ENCODE results near the gene ATP11A. TPM values are rescaled to one million over a fixed set of nuclear protein-coding genes. Genes with fewer than 3 reads are reported as not detected.
A peak's percentile ranks its signal among the peaks of the same experiment; 100 is the strongest.
"Not testable (repeated sequence)": the region's sequence is repeated elsewhere in the genome, so short reads cannot be mapped to it uniquely, and the experiment has no call there.

ATP11A gene
- total RNA-seq, 1 donor from 2014 or later: 9.4 TPM

DNA sequence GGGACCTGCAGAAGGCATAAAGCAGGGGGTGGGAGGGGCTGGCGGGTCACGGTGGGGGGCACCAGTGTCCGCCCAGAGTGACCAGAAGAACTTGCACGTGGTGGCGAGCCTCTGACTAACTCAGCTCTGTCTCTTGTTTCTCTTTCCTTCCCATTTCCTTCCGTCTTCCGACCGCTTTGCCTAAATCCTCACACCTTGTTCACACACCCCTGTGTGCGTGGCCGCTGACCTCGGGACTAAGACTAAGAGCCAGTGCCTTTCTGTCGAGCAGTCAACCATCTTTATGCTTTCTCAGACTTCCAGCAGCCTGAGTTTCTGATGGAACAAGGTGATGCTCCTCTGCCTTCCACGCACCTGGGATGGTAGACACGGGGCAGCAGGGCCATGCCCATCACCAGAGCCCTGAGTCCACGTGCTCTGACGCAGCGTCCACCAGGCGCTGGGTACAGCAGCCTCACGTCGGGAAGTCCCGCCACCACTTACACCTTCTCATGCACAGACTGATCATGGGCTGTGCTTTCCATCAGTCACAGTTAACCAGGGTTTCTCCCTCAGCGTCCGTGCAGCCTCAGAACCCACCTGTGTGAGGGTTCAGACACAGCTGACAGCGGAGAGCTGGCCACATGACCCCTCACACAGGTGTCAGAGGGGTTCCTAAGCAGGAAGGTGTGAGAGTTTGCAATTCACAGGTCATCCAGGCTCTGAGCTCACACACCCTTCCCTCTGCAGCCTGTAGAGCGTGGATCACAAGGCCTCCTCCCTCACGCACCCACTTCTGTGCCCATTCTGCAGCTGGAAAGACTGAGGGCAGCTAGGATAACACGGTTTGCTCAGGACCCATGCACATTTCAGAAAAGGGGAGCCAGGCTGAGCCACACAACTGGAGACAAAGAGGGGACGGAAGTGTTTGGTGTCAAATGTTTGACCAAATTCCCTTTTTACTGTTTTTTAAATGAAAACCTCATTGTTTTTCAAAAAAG, 188.4 kb downstream of the ATP11A start:
- DNase-seq (ENCODE audit: low spot score): no peak

DNA sequence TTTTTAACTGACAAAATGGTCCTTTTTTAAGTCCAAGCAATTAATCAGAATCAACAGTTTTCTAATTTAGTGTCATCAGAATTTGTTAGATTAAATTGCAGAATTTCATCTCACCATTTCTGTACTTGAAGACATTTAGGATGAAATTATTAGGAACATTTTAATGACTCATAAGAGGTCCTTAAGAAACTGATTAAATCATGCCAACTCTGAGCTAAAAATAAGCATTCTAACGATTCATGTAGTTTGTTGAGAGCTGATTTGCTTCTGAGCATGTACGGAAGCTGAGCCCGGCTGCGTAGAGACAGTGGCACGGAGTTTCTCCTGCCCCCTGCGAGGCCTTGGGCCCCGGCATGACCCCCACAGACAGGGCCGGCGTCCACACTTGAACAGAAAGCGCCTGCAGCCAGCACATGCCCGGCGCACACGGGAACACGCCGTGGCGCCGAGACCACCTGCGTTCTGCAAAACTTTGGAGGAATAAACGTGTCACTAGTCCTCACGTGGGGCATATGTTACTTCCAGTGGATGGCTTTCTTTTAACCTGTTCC, 189.5 kb downstream of the ATP11A start:
- no peak for DNase-seq (ENCODE audit: low spot score)

DNA sequence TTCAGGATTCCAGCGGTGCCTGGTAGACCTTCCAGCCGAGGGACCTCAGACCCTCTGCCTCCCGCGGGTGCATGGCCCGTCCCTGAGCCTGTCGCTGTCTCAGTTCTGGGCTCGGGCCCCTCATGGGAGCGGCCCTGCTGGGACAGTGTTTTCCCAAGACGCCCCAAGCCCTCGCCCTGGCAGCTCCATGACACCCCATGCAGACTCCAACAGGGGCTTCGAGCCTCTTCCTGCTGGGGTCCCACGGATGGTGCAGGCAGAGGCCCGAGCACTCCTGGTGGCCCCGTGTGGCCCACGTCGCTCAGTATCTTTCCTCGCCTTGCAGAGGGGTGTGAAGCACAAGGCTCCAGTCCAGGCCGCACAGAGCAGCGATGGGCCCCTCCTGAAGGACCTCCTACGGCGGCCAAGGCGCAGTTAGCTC, 190.4 kb downstream of the ATP11A start:
- no peak for DNase-seq (ENCODE audit: low spot score)

DNA sequence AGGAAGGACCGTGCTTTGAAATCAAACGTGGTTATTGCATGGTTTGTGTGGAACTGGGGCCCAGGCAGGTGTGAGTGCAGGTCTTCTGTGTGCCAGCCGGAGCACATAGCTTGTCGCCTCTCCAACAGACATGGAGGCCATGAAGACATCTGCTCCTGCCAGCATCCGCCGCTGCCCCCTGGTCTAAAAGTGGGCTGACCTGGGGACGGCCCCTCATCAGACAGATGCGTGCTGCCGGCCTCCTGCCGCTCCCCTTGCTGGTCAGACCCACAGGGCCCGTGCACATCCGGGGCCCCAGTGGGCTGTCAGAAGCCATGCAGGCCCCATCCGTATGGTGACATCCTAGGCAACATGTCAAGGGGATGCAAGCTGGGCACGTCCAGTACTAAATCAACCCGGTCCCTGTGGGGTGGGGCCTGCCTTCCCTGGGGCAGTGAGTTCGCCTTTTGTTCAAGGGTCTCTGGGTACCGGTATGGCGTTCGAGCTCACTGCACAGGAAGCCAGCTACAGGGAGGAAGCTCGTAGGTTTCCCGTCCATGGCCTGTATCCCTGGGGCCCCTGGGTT, 191.2 kb downstream of the ATP11A start:
- no peak for DNase-seq (ENCODE audit: low spot score)

DNA sequence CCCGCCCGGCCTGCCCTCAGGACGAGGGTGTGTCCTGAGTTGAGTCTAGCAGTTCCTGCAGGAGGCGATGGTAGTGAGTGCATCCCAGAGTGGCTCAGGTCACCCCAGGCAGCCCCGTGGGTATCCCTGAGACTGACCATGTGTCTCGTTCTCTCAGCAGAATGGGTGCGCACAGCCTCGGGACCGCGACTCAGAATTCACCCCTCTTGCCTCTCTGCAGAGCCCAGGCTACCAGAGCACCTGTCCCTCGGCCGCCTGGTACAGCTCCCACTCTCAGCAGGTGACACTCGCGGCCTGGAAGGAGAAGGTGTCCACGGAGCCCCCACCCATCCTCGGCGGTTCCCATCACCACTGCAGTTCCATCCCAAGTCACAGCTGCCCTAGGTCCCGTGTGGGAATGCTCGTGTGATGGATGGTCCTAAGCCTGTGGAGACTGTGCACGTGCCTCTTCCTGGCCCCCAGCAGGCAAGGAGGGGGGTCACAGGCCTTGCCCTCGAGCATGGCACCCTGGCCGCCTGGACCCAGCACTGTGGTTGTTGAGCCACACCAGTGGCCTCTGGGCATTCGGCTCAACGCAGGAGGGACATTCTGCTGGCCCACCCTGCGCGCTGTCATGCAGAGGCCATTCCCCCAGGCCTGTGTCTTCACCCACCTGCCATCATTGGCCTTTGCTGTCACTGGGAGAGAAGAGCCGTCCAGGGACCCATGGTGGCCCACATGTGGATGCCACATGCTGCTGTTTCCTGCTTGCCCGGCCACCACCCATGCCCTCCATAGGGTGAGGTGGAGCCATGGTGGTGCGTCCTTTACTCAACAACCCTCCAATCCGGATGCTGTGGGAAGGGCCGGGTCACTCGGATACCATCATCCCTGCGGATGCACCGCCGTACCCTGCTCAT, 192.1 kb downstream of the ATP11A start:
- DNase-seq (ENCODE audit: low spot score): no peak

DNA sequence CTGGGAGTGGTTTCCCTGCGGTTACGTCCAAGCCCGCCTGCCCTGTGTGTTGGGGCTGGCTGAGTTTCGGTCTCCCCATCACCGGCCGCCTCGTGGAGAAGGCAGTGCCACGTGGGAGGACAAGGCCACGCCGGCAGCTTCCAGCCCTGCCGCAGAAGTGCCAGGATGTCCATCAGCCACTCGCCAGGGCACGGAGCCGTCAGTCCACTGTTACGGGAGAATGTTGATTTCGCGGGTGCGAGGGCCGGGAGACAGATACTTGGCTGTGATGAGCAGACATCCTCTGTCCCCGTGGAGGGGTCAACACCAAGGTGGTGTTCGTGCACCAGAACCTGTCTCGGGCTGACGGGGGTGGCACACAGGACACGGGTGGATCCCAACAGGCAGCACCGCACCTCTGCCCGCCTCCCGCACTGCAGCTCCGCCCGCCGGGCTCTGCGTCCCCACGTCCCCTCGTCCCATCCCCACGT, 192.8 kb downstream of the ATP11A start:
- no peak for DNase-seq (ENCODE audit: low spot score)

DNA sequence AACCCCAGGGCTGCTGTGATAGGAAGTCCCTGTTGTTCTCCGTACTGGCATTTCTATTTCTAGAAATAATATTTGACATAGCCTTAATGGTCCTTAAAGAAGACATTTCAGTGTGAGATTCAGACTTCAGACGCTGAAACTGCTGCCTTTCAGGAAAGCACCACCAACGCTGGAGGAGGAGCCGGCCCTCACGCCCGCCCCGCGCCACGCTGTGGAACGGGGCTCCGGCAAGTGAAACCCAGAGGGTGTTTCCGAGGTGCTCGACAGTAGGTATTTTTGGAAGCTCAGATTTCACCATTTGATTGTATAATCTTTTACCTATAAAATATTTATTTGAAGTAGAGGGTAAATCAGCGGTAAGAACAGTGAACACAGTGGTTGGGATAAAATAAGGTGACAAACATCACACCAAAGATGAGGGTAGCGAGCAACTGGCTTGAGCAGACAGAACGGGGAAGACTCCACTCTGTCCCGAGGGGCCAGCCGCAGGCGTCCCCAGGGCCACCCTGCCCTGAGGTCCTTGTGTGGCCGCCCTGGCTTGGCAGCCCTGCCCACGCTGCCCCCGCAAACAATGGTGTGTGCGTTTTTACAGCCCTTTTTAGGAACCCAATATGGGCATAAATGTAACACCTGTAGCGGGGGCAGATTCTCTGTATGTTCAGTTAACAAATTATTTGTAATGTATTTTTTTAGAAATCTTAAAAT, 193.6 kb downstream of the ATP11A start:
- DNase-seq (ENCODE audit: low spot score): no peak

DNA sequence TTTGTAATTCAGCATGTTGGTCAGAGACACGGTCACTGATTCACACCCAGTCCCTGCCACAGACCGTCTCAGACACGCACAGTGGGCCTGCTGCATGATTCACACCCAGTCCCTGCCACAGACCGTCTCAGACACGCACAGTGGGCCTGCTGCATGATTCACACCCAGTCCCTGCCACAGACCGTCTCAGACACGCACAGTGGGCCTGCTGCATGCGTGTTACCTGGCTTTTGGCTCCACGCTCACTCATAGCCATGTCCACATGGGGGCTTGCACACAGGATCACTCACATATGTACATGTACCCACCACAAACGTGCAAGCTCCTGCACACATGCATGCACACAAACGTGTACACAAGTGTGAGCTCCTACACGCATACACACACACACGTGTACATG, 194.9 kb downstream of the ATP11A start:
- DNase-seq (ENCODE audit: low spot score): not testable (repeated sequence)

DNA sequence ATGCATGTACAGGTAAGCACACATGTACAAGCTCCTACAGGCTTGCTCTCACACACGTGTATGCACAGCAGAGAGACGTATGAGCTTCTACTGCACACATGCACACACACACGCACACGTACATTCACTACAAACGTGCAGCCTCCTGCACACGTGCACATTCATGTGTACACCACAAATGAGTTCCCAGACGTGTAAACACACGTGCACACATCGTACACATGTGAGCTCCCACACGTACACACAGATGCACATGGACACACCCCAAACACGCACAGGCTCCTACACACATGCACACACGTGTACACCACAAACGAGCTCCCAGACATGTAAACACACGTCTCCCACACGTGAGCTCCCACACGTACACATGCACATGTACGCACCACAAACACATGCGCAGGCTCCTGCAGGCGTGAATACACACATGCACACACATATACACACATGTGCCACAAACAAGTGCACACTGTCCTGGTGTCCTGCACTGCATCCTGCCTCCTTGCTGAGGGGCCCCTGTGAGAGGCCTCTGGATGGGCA, 195.5 kb downstream of the ATP11A start:
- no peak for DNase-seq (ENCODE audit: low spot score)

DNA sequence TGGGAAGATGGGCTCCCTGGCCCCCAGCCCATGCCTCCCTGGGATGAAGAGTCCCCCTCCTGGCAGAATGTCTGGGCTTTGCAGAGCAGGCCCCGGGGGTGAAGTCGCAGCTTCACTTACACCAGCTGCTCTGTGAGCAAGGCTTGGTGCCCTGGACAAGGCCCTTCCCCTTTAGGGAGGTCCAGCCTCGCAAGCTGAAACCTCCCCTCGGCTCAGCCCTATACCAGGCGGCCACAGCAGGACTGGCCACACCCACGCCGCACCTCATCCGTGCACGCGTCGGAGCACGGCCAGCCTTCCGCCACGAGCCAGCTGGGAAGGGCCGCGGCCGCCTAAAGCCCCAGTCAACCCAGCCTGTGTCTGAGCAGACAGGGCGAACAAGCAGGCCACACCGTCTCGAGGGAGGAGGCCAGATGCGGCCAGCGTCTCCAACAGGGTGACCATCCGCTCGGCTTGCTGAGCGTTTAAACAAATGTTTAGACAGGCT, 196.0 kb downstream of the ATP11A start:
- DNase-seq (ENCODE audit: low spot score): peak; percentile 95

DNA sequence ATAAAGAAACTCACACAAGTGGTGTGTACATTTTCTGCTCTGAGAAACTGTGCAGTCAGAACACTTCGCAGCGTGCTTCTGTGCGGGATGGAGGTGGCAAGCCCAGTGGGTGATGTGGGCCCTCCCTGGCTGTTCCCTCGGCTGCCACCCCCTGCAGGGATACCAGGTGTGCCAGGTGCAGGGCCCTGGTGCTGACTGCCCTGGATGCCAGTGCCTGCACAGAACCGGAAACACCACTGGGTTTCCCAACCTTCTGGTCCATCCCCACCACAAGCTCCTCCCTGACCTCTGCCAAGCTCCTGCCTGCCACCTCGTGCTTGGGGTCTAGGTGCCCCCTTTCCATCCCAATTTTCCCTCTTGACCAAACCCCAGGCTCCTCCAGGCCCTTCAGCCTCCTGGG, 197.3 kb downstream of the ATP11A start:
- no peak for DNase-seq (ENCODE audit: low spot score)

DNA sequence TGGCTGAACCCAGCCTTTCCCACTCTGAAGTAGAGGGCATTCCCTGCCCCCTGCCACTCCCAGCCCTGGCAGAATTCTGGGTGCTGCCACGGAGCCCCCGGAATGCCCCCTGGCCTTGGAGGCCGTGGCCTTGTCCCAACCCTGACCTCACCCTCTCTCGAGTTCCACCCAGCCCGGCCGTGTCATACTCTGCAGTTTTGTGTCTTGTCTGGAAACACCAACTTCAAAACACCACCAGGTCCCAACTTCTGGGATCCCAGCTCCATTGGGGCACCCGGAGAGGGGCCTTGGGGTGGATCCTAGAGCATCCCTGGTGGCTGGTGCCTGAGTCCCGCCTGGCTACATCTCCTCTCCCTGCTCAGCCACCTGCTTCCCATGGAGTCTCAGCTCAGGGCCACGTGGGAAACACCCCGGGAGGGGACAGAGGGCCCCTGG, 197.7 kb downstream of the ATP11A start:
- no peak for DNase-seq (ENCODE audit: low spot score)

DNA sequence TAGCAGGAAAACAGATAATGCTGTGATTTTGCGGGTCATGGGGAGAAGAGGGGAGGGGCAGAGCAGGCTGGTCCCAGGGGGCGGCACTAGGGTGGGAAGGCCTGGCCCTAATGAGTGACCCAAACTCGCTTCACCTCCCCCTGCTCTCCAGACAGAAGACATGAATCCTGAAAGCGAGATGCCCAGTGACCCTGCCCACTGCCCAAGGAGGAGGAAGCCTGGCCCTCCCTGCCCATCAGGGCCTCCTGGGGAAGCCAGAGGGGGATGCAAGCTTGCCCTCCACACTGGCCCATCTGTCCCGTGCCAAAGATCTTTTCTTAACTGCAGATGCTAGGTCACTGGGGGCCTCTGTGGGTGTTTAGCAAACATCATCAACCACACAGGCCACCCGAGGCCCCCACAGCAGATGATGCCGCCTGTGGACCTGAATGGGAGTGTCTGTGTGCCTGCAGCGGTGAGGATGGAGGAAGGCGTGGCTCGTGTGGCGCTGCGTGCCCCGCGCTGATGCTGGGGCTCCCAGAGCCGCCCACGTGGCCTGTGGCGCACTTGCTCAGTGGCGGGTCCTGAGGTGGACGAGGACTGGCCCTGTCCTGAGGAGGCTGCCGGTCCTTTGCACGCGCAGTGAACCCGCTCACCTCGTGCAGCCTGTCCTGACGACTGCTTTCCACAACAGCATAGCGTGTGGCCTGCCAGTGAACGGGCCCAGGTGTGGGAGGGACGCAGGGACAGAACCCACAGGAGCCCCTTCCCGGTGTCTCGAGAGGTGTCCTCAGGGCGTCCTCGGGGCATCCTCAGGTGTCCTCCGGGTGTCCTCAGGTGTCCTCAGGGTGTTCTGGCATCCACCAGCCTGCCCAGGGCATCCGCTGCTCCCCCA, 198.6 kb downstream of the ATP11A start:
- DNase-seq (ENCODE audit: low spot score): no peak

DNA sequence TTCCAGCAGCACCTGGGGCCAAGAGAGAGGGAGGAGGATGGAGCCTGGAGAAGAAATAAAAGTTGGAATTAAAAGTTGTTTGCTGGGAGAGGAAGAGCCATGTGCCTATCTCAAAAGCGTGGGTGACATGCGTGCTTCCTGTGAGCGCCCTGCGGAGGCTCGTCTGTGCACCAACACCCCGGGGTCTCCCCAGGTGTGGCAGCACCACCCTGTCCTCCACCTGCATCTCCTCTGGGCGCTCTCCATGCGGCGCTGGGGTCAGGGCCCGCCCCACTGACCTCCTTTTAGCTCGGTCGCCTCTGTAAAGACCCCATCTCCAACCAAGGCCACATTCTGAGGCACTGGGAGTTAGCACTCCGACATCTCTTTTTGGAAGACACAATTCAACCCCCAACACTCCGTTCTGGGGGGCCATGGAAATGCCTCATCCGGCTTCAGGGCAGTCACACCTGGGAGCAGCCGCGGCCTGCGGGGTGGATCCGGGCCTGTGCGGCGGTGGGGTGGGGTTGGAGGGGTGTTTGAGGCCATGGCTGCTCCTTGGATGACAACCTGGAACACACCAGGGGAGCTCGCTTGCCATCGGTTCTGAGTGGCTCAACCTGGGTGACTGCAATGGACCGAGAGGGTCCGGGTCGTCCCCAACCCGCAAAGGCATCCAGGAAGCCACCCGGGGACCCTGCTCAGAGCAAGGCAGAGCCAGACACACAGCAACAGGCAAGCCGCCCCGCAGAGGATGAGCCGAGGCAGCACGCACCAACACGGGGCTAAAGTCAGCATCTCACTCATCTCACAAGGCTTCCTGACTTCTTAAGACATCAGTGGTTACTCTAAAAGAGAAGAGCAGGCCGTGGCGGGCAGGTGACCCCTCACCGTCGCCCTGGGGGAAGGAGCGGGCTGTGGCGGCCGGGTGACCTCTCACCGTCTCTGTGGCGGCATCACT, 199.8 kb downstream of the ATP11A start:
- no peak for DNase-seq (ENCODE audit: low spot score)

DNA sequence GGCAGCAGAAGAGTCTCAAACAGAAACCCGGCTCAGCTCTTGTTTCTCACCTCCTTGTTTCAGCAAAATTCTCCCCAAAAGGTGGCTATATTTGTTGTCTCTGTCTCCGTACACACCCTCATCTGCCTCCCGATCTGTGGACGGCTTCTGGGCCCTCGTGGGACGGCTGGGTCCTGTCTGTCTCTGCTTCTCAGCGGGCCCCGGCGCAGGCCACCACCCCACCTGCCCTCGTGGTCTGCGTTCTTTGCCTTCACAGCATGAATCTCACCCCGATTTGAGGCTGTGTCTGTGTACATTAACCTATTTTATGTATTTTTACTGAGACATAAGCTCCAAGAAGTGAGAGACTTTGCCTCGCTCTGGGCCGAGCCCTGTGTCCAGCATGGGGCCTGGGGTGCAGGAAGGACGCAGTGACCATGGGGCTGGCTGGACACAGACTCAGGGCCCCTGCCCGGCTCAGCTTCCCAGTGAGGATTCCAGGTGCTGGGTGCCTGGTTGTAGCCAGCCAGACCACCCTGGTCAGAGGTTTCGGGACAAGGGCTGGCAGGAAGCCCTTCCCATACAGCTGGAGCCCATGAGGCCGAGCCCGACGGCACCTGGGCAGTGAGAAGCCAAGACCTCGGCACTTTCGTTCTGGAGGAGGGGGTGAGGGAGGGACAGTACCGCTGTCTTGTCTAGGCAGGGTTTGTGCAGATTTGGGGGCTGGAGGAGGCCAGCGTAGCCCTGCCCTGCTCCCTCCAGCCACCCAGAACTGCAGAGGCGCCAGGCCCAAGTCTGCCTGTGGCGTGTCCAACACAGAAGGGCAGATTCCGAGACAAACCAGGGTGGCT, 200.7 kb downstream of the ATP11A start:
- no peak for DNase-seq (ENCODE audit: low spot score)

DNA sequence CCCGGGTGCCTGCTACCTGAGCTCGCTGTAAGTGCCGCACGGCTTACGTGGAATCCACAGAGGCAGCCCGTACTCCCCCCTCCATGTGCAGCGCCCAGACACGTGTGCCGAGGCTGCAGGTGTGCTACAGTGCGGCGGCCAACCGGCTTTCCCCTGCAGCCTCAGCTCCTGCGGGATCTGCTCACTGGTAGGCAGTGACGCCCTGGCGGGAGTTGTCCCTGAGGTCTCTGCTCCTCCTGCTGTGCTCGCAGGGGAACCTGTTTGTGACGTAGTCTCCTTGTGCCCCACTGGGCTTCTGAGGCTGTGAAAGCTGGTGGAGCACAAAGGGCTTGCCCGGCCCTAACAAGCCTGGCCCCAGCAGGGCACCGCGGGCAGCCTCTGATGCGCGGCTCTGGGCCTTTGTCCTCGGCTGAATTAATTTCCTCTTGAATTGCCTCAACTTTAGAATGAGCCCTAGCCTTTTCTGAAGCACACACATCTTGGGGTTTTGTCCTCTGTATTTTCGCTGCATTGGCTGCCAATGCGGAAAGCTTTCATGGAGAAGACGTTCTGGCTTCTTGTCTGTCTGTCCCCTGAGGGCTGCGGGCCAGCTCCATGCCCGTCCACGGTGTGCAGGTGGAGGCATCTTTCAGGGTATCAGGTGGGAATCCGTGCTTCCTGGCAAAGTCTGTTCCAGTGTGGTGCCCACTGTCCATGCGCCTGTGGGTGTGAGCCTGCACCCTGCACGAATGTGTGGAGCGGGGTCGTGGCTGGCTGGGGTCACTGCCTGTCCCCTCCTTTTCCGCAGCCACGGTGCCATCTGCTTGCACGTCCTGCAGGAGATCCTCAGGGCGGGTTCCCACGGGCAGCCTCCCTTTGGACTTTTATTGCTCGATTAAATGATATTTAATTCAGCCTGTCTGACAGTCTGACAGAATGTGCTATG, 201.9 kb downstream of the ATP11A start:
- DNase-seq (ENCODE audit: low spot score): no peak

All from umbilical cord (tissue), 2 donors.